Ramos (cell line): ENCODE results near the gene TST.

ENCODE experiments used
- in situ Hi-C: fragments of 300-500 bp; cut with MboI; formaldehyde crosslinking; loops from one replicate; pipeline ENCODE4 v1.14.3; 2022; ENCODE audit warnings: low sequenced_read_pairs; ENCODE audit not compliant: unreplicated experiment

TST gene

DNA sequence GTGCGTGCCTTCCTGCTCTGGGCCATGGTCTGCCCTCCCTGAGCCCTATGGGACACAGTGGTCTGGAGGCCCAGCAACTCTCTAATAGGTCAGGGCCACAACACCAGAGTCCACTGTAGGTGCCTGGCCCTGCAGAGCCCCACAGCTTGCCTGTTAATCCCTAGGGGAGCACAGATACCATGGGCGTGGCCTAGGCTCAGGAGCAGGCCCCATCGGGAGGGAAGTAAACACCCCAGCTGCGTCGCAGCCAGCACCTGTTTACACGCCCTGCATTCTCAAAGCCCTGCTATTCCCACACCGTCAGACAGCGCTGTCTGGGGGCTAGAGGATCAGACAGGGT lies 34.8 kb upstream of the TST start:
- in situ Hi-C loops = no loop called here

GRCh38 chr22:37053310-37054055 lies 34.2 kb upstream of the TST start:
- in situ Hi-C loops = no loop called here

DNA sequence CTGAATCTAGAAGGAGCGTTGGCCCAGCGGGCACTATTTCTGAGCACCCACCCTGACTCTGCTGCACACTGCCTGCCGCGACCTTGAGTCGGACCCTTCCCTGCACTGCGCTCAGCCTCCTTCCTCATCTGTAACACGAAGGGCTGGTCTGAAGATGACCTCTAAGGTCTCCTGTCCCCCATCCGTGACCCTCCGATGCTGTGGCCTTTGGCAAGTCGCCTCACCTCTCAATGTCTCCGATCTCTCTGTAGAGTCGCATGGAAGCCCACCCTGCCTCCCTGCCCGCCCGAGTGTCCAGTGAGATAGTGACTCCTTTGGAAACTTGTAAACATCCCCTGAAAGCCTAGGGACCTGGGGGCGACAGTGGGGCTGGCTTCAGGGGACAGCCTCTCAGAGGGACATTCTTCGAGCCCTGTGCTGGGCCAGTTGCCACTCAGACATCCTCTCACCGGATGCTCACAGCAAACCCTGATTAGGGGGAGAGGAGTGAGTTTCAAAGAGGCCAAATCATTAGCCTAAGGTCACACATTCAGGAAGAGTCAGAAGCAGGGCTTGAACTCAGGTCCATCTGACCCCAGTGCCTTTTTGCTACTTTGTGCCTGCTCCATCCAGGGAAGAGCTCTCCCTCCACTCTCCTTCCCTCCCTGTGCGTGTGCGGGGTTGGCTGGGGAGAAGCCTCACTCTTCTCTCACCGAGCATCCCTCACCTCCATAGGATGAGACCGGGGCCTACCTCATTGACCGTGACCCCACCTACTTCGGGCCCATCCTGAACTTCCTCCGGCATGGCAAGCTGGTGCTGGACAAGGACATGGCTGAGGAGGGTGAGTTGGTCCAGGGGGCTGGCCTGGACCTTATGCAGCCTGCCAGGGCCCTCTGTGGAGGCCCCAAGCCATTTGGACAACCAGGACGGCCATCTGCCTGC lies 33.4 kb upstream of the TST start:
- in situ Hi-C loops = no loop called here

- in situ Hi-C loops = no loop called here
Observed at GRCh38 chr22:37051391-37052385, 32.4 kb upstream of the TST start, which contains the start of gene KCTD17. KCTD17 (plus strand) TSS chr22:37051742; CDS start chr22:37051761, 19 bp downstream.

DNA sequence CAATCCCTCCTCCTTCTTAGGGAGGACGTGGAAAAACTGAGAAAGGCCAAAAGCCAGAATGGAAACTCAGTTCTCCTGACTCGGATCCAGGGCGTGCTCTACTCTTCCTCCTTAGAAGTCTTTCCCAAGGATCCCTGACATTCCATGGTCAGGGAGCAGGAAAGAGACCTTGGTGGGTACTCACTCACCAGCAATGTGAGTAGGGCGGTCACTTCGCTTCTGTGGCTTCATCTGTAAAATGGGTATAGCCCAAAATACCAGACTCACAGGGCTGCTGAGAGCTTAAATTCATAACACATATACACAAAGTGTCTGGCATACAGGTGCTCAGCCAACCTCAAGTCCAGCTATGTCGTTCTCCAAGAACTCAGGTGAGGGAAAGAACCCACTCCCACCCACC lies 31.7 kb upstream of the TST start:
- in situ Hi-C loops = no loop called here

GRCh38 chr22:37049224-37049623 lies 30.0 kb upstream of the TST start:
- in situ Hi-C loops = no loop called here

DNA sequence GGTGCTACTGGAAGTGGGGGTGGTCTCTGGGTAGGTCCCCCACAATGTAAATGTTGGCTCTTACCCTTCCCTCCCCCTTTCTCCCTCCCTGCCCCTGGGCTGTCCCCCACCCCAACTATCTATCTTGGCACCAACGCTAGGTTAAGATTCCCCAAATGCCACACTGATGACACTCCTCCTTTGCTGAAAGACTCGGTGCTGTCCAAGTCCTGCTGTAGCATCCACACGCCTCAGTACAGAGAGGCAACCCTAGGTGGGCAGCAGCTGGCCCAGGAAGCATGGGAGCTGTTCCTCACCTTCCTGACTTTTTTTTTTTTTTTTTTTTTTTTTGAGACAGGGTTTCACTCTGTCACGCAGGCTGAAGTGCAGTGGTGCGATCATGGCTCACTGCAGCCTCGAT lies 28.9 kb upstream of the TST start:
- in situ Hi-C loops = no loop called here

GRCh38 chr22:37047006-37047405 lies 27.8 kb upstream of the TST start:
- in situ Hi-C loops = no loop called here

GRCh38 chr22:37046589-37046988 lies 27.3 kb upstream of the TST start:
- in situ Hi-C loops = no loop called here

- in situ Hi-C loops = no loop called here
Observed at GRCh38 chr22:37045958-37046357, 26.7 kb upstream of the TST start.

DNA sequence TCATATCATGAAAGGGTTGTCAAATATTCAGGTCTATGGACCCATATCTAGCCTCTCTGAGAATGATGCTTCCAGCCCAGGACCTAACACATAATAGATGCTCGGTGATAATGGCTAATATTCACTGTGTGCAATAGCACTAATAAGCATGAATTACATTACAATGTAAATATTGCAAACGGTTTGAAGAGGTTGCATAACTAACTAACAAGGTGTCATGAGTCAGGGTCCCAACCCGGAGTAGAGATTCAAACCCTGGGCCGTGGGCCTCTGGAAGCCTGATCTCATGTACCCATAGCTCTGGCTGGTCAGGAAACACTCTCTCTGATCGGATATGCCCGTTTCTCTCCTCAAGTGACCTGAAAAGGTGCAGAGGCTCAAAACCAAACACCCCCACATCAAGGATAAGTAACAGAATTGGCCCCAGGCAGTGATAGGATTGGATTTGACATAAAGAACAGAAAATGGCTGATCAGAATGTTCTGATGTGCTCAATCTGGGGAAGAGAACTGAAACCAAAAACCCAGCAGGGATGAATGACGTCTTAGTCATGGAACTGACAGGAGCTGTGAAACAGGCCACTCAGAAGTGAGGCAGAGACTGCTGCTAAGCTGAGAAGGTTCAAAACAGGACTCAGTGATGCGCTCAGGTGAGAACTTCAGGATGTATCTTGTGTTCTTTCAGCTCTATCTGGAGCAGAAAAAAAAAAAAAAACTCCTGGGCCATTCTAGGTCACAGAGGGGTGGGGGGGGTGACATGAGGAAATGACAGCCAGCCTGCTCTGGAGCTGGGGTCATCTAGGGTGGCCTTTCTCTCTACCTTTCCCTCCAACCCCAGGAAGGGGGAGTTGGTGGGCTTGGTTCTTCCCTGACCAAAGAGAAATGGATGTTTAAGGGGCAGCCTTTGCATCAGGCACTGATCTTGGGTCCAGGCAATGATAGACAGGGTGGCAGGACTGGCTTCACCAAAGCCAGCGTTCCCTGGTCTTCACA lies 25.7 kb upstream of the TST start:
- in situ Hi-C loops = no loop called here

GRCh38 chr22:37043828-37044538 lies 24.7 kb upstream of the TST start:
- in situ Hi-C loops = no loop called here

DNA sequence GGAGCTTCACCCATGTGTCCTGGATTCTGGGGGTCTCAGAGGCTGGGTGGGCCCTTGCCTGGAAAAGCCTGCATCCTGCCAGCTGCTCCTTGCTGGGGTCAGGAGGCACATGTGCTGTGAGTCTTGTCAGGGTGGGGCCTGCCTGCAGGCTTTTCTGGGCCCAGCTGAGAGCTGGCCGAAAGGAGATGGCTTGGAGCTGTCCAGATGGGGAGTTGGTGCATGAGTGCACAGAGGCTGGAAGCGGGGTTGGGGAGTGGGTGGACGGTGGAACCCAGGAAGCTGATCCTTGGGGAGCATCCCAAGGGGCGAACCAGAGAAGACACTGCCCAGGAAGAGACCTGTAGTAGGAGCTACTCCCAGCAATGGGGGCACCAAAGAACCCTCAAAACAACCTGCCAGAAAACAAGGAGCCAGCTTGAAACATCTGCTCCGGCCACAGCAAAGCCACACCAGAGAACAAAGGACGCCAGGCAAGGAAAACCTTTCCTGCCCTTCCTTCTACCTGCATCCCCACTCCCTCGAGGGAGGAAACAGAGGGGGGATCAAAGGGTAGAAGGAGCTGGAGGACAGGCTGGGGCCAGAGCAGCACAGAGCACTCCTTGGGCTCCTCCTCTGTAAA lies 24.1 kb upstream of the TST start:
- in situ Hi-C loops = no loop called here

GRCh38 chr22:37039466-37039865 lies 20.2 kb upstream of the TST start:
- in situ Hi-C loops = no loop called here

- in situ Hi-C loops = no loop called here
Observed at GRCh38 chr22:37037669-37038068, 18.4 kb upstream of the TST start.

DNA sequence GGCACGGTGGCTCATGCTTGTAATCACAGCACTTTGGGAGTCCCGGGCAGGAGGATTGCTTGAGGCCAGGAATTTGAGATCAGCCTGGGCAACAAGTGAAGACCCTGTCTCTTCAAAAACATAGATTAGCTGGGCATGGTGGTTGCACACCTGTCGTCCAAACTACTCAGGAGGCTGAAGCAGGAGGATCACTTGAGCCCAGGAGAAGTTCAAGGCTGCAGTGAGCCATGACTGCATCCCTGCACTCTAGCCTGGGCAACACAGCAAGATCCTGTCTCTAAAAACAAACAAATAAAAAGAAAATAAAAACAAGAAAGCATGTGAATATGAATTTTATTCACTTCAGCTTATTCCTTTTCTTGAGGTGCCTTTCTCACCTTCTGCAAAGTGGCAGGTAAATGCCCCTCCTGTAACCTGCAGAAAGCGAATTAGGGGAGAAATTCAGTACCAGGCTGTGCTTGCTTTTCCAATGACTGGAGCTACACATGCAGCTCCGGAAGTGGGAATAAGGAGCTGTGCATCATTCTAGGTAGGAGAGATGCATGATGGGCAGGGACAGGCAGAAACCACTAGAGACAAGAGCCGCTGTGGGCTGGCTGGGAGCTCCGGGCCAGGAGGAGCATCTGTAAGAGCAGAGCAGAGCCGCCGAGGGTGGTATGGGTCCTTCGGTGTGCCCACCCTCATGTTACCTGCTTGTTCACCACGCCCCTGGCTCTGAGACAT lies 17.6 kb upstream of the TST start:
- in situ Hi-C loops = no loop called here

DNA sequence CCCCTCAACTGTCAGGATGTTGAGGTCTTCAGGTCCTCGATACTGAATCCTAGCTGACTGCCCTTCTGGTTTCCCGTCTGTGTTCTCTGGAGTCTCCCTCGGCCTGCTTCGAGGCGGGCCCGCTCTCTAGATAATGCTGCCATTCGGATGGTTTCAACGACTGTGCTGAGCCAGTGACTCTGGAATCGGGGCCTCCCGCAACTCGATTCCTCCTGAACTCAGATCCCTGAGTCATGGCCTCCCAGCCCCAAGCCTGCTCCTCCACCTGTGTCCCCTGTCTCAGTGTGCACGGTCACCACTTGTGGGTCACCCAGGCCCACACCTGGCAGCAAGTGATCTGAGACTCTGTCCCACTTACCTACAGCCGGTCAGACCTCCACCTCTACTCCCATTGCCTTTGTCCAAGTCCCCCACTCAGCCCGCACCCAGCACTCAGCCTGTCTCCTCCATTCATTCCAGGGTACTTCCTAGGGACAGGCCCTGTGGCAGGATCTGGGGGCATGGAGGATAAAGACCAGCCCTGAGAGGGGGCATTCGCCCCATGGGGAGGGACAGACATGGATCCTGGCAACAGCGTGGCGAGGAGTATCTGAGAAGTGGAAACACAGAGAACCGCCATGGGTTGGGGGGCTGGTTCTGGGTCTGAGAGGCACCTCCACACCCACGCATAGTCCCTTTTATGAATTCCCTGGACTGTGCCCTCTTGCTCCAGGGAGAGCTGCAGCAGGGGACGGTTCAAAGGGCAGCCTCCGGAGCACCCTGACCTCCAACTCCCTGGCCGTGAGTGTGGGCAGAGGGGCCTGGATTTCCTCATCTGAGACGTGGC lies 14.6 kb upstream of the TST start:
- in situ Hi-C loops = no loop called here
